T-helper 22 cell (primary cell): Measurements from ENCODE around the gene RPL12.
A peak's percentile ranks its signal among the peaks of the same experiment; 100 is the strongest.

Source experiments
- DNase-seq: peaks from one replicate; pipeline ENCODE4 v3.0.0-alpha.2; 2020; ENCODE audit warnings: low read depth

The RPL12 gene

GRCh38 chr9:127438394-127438793 is 12.8 kb downstream of the RPL12 start:
- no peak for DNase-seq

DNA sequence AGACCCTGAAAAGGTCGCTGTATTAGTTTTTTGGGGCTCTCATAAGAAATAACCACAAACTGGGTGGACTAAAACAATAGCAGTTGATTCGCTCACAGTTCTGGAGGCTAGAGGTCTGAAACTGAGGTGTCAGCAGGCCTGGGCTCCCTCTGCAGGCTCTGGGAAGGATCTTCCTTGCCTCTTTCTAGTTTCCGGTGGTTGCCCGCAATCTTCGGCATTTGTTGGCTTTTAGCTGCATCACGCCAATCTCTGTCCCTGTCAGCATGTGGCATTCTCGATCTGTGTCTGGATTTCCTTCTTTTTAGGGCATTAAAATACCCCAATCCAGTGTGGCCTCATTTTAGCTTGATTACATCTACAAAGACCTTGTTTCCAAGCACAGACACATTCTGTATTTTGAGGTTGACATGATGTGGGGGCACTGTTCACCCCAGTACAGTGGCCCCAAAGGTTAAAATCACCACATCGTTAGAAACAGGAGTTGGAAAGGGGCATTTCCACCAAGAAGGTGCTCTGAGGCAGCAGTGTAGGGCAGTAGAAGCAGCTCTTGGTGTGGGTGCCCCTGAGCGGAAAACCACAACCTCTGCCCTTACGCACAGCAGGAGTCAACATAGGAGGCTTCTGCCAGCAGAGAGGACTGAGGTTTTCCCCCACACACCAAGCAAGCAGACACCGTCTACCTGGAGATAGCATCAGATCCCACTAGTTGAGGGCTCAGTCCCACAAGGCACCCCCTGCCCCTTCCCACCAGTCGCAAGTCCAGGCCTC is 13.5 kb downstream of the RPL12 start:
- DNase-seq = peak; percentile 34

- DNase-seq = no peak
Observed at GRCh38 chr9:127430415-127430814, 20.8 kb downstream of the RPL12 start.

DNA sequence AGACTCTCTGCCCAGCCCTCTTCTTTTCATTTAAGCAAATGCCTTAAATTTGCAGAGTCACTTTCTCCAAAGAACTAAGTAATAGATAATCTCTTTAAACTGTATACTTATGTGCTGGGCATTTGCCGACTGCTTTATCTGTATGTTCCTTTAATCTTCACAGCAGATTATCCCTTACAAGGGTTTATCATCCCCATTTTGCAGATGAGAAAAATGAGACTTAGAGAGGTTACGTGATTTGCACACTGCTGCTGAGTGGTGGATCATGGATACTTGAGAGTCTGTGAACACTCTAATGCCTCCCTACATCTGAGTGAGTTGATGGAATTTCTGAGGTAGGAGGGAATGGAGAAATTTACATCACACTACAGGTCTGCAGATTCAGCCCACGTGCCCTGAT is 22.9 kb downstream of the RPL12 start:
- no peak for DNase-seq

DNA sequence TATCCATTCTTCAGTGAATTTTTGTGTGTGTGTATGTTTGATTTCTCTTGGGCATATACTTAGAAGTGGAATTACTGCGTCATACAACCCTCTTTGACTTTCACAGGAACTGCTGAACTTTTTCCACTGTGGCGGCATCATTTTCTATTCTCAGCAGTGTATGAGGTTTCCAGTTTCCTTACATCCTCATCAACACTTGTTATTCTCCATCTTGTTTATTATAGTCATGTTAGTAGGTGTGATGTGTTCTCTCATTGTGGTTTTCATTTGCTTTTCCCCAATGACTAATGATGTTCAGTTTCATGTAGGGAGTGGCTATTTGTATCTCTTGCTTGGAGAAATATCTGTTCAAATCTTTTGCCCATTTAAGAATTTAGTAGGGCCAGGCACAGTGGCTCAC is 24.4 kb downstream of the RPL12 start:
- no peak for DNase-seq

DNA sequence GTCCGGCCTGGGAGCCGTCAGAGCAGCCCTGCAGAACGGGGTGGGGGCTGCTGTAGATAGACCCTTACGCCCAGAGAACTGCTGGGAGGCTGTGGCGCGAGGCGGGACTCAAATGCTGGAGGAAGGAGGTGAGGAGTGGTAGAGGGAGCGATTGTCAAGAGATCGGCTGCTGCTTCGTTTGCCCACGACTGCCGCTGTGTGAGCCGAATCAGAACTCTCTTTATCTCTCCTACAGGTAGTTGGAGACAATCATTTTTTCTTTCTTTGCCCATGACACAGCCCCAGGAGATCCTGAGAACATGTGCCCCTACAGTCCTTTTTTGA is 26.6 kb downstream of the RPL12 start:
- no peak for DNase-seq

- DNase-seq = peak; percentile 83
Observed at GRCh38 chr9:127423934-127424675, 27.1 kb downstream of the RPL12 start, which contains the start of gene ZNF79. Gene ZNF79 (plus strand): TSS chr9:127424382. CDS start chr9:127424788, 406 bp downstream.

- no peak for DNase-seq
Observed at GRCh38 chr9:127423476-127423933, 27.7 kb downstream of the RPL12 start.

- no peak for DNase-seq
Observed at GRCh38 chr9:127422787-127423186, 28.4 kb downstream of the RPL12 start.

GRCh38 chr9:127422133-127422782 is 28.9 kb downstream of the RPL12 start:
- no peak for DNase-seq

DNA sequence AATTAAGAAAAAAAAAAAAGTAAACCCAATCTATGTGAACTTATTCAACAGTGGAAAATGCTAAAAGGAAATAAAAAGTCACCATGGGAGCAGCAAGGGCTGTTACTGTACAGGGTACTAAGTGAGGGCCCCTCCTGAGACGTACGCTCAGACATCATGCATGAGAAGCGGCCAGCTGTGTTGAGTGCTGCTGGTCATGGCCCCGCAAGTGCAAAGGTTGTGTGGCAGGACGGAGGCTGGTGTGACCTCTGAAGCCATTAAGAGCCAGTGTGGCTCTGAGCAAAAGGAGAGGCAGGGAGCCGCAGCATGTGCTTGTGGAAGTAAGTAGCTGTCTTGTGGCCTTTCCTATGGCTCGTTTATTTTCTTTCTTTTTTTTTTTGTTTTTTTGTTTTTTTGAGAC is 30.1 kb downstream of the RPL12 start:
- DNase-seq = no peak

- no peak for DNase-seq
Observed at GRCh38 chr9:127419348-127419747, 31.9 kb downstream of the RPL12 start.

GRCh38 chr9:127418037-127418471 is 33.2 kb downstream of the RPL12 start:
- DNase-seq = no peak

DNA sequence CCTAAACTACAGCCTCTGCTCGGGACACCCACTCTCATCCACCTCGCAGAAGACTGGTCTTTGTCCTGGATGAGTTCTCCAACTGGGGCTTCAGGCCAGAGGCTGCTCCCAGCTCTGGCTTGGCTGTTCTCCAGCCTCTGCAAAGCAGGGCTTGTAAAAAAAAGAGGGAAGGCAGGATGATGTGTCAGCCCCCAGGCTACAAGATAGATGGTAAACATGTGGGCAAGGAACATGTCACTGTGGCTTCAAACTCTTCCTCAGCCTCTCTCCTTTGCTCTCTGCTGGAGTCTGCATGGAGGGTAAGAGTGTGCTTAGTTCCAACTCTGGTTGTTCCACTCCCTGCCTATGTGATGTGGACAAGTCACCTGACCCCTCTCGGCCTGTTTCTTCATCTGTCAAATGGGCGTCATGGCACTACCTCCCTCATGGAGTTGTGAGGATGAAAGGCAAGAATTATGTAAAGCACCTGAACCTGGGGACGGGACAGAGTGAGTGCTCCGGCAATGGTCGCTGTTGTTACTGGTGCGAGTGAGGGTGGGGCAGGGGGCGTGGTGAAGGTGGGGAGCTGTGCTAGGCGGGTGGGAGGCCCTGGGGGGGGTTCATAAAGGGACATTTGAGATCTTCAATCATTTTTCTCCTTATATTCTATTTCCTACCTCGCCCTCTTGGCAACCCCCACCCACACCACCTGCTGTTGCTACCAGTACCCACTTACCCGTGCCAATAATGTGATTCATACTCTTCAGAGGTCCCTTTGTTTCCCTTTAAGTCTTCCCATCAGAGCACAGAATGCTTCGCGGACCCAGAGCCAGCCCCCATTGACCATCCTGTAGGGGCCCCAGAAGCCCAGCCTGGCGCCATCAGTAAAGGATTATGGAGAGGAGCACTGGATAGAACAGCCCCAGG is 33.8 kb downstream of the RPL12 start:
- DNase-seq = no peak

GRCh38 chr9:127415657-127416056 is 35.5 kb downstream of the RPL12 start:
- DNase-seq = no peak

- no peak for DNase-seq
Observed at GRCh38 chr9:127415141-127415540, 36.1 kb downstream of the RPL12 start.

DNA sequence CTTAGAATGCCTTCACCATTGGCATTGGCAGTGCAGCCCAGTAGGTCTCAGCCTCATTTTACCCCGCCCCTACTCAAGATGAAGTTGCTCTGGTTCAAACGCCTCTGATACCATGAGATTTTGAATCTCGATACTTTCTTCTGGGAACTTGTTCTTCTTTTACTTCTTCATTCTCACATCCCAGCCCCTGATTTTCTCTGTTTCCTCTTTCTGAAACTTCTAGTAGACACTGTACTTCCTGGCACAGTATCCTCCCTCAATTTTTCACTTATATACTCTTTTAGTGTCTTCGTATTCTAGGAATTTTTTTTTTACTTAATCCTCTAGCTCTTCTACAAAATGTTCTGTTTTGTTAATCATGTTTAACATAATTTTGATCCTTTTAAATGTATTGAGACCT is 40.1 kb downstream of the RPL12 start:
- DNase-seq = no peak

DNA sequence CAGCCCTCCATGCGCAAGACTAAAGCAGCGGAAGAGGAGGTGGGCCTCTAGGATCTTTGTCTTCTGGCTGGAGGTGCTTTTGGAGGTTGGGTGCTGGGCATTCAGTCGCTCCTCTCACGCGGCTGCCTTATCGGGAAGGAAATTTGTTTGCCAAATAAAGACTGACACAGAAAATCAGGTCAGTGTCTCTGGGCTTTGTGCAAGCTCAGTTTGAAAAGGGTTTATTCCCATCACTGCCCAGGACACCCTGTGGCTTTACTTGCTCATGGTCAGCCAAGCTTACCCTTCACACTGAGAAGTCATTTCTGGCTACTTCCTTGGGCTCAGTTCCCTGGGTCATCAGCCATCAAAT is 43.7 kb downstream of the RPL12 start:
- no peak for DNase-seq

DNA sequence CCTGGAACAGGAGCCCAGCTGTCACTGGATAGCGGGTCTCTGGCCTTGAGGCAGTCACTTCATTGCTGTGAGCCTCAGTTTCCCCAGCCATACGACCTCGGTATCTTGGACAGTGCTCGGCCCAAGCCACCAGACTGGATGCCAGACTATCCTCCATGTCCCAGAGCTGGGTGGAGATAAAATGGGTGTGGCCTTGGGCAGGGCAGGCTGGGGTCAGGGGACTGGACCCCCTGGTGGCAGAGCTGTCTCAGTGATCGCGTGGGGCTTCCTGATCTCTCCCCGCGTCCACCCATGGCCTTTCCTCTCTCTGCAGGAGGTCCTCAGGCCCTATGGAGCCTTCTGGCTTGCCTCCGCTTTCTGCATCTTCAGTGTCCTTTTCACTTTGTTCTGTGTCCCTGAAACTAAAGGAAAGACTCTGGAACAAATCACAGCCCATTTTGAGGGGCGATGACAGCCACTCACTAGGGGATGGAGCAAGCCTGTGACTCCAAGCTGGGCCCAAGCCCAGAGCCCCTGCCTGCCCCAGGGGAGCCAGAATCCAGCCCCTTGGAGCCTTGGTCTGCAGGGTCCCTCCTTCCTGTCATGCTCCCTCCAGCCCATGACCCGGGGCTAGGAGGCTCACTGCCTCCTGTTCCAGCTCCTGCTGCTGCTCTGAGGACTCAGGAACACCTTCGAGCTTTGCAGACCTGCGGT is 44.3 kb downstream of the RPL12 start:
- no peak for DNase-seq

- no peak for DNase-seq
Observed at GRCh38 chr9:127405344-127406125, 45.7 kb downstream of the RPL12 start.

DNA sequence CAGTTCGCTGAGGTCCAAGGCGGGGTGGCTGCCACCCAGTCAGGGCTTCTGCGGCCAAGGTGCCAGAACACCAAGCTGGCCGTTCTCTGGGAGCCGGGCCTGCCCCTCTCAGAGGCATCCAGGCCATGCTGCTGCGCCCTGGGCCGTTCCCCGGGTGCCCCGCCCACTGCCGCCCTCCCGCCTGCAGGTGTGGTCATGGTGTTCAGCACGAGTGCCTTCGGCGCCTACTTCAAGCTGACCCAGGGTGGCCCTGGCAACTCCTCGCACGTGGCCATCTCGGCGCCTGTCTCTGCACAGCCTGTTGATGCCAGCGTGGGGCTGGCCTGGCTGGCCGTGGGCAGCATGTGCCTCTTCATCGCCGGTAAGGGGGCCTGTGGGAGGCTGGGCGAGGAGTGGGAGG is 46.6 kb downstream of the RPL12 start:
- no peak for DNase-seq
